ENCODE data around the gene SMAP1.

The SMAP1 gene

GRCh38 chr6:70673054-70673453 lies 5.4 kb downstream of the SMAP1 start:
- ChIA-PET POLR2A (no interaction called here), CTCF (interaction anchor here (0.9 to 1.9 kb wide), 9 partner anchors 8 to 259 kb away, joined by 3 to 7 read pairs (median 5); no protein-coding TSS in a partner anchor)
- DNase-seq (ENCODE audit: extremely low spot score) = no peak
- TF ChIP-seq, protein P1, sequence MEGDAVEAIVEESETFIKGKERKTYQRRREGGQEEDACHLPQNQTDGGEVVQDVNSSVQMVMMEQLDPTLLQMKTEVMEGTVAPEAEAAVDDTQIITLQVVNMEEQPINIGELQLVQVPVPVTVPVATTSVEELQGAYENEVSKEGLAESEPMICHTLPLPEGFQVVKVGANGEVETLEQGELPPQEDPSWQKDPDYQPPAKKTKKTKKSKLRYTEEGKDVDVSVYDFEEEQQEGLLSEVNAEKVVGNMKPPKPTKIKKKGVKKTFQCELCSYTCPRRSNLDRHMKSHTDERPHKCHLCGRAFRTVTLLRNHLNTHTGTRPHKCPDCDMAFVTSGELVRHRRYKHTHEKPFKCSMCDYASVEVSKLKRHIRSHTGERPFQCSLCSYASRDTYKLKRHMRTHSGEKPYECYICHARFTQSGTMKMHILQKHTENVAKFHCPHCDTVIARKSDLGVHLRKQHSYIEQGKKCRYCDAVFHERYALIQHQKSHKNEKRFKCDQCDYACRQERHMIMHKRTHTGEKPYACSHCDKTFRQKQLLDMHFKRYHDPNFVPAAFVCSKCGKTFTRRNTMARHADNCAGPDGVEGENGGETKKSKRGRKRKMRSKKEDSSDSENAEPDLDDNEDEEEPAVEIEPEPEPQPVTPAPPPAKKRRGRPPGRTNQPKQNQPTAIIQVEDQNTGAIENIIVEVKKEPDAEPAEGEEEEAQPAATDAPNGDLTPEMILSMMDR (IDR thresholded peaks at IDR 0.05; ENCODE audit: control extremely low read depth, extremely low read depth, low read depth, missing control alignments) = no peak

DNA sequence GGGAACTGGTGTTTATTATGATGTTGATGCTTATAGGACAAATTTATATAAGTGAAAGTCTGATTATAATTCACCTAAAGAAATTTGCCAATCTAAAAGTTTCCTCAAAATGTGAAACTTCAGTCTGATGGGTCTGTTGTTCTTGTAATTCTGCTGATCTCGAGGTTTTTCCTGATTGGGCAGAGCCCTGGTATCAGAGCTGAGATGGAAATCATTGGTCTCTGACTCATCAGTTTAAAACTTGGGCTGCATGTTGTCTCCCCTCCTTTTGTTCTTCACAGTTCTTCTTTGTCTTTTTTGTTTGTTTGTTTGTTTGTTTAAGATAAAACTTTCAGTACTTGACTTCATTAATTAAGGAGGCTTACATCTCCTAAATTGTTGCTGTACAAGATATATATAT lies 5.9 kb downstream of the SMAP1 start:
- DNase-seq (ENCODE audit: extremely low spot score) = no peak
- TF ChIP-seq, protein P1 (IDR thresholded peaks at IDR 0.05; ENCODE audit: control extremely low read depth, extremely low read depth, low read depth, missing control alignments) = no peak
- CTCF ChIA-PET = interaction anchor here (0.9 to 1.9 kb wide), 7 partner anchors 8 to 259 kb away, joined by 3 to 7 read pairs (median 5); no protein-coding TSS in a partner anchor
- POLR2A ChIA-PET = no interaction called here

DNA sequence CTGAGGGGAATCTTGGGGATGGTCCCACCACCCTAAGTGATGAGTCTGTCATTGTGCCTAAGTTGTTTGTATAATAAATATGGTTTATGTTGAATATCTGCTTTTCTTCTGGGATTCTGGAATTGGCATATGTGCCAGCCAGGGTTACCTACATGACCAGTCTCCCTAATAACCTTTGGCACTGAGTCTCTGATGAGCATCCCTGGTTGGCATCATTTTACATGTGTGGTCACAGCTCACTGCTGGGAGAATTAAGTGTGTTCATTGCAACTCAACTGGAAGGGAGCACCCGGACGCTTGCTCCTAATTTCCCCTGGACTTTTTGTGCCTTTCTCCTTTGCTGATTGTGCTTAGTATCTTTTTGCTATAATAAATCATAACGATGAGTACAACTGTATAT lies 8.1 kb downstream of the SMAP1 start:
- DNase-seq (ENCODE audit: extremely low spot score) = no peak
- POLR2A ChIA-PET = no interaction called here
- CTCF ChIA-PET = no interaction called here
- TF ChIP-seq, protein P1 (IDR thresholded peaks at IDR 0.05; ENCODE audit: control extremely low read depth, extremely low read depth, low read depth, missing control alignments) = no peak

DNA sequence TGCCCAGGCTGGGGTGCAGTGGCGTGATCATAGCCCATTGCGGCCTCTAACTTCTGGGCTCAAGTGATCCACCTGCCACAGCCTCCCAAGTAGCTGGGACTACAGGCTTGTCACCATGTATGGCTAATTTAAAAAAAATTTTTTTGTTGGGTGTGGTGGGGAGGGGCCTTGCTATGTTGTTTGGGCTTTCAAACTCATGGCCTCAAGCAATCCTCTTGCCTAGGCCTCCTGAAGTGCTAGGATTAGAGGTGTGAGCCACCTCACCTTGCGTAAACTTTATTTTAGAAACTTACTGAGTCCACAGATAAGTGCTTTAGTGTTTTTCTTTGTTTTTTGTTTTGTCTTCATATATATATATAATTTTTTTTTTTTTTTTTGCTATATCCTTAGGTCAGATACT lies 9.1 kb downstream of the SMAP1 start:
- ChIA-PET POLR2A (no interaction called here), CTCF (interaction anchor here (1.5 to 3.0 kb wide), 3 partner anchors 9 to 156 kb away, joined by 4 to 16 read pairs (median 13); partner anchors contain the start of gene SMAP1)
- TF ChIP-seq, protein P1 (IDR thresholded peaks at IDR 0.05; ENCODE audit: control extremely low read depth, extremely low read depth, low read depth, missing control alignments) = no peak
- DNase-seq (ENCODE audit: extremely low spot score) = no peak

- ChIA-PET CTCF (interaction anchor here (1.0 to 2.0 kb wide), 3 partner anchors 8 to 460 kb away, joined by 3 to 7 read pairs (median 4); no protein-coding TSS in a partner anchor), POLR2A (no interaction called here)
- TF ChIP-seq, protein P1 (IDR thresholded peaks at IDR 0.05; ENCODE audit: control extremely low read depth, extremely low read depth, low read depth, missing control alignments) = no peak
- no peak for DNase-seq (ENCODE audit: extremely low spot score)
These were observed 12.7 kb downstream of the SMAP1 start for GRCh38 chr6:70680396-70680795.

DNA sequence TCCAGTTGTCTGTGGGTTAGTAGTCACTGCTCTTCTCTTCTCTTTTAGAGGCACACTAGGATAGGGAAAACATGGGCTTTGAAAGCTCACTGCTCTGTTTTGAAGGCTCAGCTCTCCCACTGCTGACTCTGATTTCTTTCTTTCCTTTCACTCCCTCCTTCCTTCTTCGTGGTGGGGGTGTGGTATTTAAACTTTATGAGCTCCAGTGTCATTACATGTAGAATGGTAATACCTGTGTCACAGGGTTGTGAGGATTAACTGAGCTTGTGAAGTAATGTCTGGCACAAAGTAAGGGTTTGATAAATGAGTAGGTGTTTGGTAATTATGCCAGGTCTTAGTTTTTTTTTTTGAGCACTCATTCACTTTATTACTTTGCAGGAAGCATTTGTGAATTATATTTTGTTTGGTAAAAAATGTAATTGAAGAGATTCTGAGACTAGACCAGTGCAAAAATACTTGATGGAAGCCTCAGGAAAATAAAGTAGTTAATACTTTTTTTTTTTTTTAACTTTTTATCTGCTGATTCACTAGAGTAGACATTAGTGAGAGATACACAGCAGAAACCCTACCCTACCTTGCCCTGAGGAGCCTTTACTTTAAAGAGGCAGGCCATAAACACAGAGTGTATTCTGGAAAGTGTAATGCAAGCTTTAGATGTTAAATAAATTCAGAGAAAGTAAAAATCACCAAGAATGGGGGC lies 17.3 kb downstream of the SMAP1 start:
- TF ChIP-seq, protein P1 (IDR thresholded peaks at IDR 0.05; ENCODE audit: control extremely low read depth, extremely low read depth, low read depth, missing control alignments) = no peak
- ChIA-PET CTCF (interaction anchor here (0.9 to 4.9 kb wide), 11 partner anchors 9 to 464 kb away, joined by 3 to 41 read pairs (median 4); no protein-coding TSS in a partner anchor), POLR2A (no interaction called here)
- DNase-seq (ENCODE audit: extremely low spot score) = no peak

Measured in GM10248 (cell line).